Ishikawa (cell line): ENCODE measurements around the gene AACS.

Source experiments
- CEBPB ChIP-seq: IDR thresholded peaks from 2 replicates; pipeline ENCODE4 v1.6.1; 2012
- CREB1 ChIP-seq: IDR thresholded peaks from 2 replicates; pipeline ENCODE4 v1.6.1; 2012; ENCODE audit warnings: low read depth
- EGR1 ChIP-seq: IDR thresholded peaks from 2 replicates; pipeline ENCODE4 v1.6.1; 2012
- EP300 ChIP-seq: IDR thresholded peaks from 2 replicates; pipeline ENCODE4 v1.6.1; 2012; ENCODE audit warnings: borderline replicate concordance
- FOXM1 ChIP-seq: IDR thresholded peaks from 2 replicates; pipeline ENCODE4 v1.6.1; 2012; ENCODE audit warnings: low read depth, borderline replicate concordance
- NFIC ChIP-seq: IDR thresholded peaks from 2 replicates; pipeline ENCODE4 v1.6.1; 2012
- RAD21 ChIP-seq: IDR thresholded peaks from 2 replicates; pipeline ENCODE4 v1.6.1; 2012; ENCODE audit warnings: low read depth
- TAF1 ChIP-seq: IDR thresholded peaks from 2 replicates; pipeline ENCODE4 v1.6.1; 2012; ENCODE audit warnings: low read depth, mild to moderate bottlenecking
- TCF12 ChIP-seq: IDR thresholded peaks from 2 replicates; pipeline ENCODE4 v1.6.1; 2012; ENCODE audit warnings: low read depth
- TEAD4 ChIP-seq: IDR thresholded peaks from 2 replicates; pipeline ENCODE4 v1.6.1; 2012
- YY1 ChIP-seq: IDR thresholded peaks from 2 replicates; pipeline ENCODE4 v1.6.1; 2012; ENCODE audit warnings: low read depth
- ZBTB7A ChIP-seq: IDR thresholded peaks from 2 replicates; pipeline ENCODE4 v1.6.1; 2012; ENCODE audit warnings: low read depth
- TF ChIP-seq, protein P1 (sequence below): IDR thresholded peaks from 2 replicates; pipeline ENCODE4 v1.6.1; 2012; ENCODE audit warnings: low read depth, mild to moderate bottlenecking
- TF ChIP-seq, protein P2 (sequence below): IDR thresholded peaks from 2 replicates; pipeline ENCODE4 v1.6.1; 2012
- TF ChIP-seq, protein P3 (sequence below): IDR thresholded peaks from 2 replicates; pipeline ENCODE4 v1.6.1; 2012

Gene AACS

GRCh38 chr12:125057708-125058107 lies 7.5 kb upstream of the AACS start:
- TF ChIP-seq TAF1 (no peak), CEBPB (no peak), CREB1 (no peak), EP300 (no peak), RAD21 (no peak), ZBTB7A (no peak)
- TF ChIP-seq, protein P1, sequence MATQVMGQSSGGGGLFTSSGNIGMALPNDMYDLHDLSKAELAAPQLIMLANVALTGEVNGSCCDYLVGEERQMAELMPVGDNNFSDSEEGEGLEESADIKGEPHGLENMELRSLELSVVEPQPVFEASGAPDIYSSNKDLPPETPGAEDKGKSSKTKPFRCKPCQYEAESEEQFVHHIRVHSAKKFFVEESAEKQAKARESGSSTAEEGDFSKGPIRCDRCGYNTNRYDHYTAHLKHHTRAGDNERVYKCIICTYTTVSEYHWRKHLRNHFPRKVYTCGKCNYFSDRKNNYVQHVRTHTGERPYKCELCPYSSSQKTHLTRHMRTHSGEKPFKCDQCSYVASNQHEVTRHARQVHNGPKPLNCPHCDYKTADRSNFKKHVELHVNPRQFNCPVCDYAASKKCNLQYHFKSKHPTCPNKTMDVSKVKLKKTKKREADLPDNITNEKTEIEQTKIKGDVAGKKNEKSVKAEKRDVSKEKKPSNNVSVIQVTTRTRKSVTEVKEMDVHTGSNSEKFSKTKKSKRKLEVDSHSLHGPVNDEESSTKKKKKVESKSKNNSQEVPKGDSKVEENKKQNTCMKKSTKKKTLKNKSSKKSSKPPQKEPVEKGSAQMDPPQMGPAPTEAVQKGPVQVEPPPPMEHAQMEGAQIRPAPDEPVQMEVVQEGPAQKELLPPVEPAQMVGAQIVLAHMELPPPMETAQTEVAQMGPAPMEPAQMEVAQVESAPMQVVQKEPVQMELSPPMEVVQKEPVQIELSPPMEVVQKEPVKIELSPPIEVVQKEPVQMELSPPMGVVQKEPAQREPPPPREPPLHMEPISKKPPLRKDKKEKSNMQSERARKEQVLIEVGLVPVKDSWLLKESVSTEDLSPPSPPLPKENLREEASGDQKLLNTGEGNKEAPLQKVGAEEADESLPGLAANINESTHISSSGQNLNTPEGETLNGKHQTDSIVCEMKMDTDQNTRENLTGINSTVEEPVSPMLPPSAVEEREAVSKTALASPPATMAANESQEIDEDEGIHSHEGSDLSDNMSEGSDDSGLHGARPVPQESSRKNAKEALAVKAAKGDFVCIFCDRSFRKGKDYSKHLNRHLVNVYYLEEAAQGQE, result no peak
- TF ChIP-seq, protein P2, sequence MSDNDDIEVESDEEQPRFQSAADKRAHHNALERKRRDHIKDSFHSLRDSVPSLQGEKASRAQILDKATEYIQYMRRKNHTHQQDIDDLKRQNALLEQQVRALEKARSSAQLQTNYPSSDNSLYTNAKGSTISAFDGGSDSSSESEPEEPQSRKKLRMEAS, result no peak

GRCh38 chr12:125061229-125061628 lies 4.0 kb upstream of the AACS start:
- TF ChIP-seq TAF1 (no peak), TEAD4 (no peak), ZBTB7A (no peak), EP300 (no peak), EGR1 (no peak), YY1 (no peak)
- TF ChIP-seq, protein P1, result no peak

DNA sequence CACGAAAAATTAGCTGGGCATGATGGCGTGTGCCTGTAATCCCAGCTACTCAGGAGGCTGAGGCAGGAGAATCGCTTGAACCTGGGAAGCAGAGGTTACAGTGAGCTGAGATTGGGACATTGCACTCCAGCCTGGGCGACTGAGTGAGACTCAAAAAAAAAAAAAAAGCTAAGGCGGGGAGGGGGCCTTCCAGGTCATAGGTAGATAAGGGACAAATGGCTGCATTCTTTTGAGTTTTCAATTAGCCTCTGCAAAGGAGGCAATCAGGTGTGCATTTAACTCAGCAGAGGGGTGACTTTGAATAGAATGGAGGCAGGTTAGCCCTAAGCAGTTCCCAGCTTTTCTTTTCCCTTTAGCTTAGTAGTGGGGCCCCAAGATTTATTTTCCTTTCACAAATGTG lies 743 bp upstream of the AACS start:
- no peak for TF ChIP-seq EP300
- TF ChIP-seq, protein P3, sequence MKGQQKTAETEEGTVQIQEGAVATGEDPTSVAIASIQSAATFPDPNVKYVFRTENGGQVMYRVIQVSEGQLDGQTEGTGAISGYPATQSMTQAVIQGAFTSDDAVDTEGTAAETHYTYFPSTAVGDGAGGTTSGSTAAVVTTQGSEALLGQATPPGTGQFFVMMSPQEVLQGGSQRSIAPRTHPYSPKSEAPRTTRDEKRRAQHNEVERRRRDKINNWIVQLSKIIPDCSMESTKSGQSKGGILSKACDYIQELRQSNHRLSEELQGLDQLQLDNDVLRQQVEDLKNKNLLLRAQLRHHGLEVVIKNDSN, result no peak
- TF ChIP-seq FOXM1, result no peak

DNA sequence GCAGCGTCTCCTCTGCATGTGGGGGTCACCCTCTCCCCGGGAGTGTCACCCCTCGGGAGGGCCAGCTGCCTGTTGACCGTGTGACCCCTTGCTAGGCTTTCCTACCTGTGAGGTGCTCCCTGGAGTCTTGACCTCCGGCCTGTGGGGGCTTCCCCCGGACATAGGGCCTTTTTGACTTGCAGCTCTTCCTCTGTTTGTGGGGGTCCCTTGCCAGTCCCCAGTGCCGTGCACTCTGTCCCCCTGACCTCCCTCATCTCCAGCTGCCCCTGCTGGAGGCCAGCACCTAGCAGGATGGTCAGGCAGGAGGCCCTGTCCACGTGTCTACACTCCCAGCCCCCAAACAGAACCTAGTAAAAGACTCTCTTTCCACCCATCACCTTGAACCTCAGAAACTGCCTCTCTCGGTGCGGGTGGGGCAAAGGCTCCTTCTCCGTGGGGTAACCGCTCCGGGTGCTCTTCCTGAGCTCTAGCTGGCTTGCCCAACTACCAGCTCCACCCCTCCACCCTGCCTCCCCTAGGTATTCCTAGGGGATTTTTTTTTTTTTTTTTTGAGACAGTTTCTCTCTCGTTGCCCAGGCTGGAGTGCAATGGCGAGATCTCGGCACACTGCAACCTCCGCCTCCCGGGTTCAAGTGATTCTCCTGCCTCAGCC lies 810 bp downstream of the AACS start:
- TF ChIP-seq EGR1 (no peak), ZBTB7A (no peak), FOXM1 (no peak), CEBPB (no peak)

DNA sequence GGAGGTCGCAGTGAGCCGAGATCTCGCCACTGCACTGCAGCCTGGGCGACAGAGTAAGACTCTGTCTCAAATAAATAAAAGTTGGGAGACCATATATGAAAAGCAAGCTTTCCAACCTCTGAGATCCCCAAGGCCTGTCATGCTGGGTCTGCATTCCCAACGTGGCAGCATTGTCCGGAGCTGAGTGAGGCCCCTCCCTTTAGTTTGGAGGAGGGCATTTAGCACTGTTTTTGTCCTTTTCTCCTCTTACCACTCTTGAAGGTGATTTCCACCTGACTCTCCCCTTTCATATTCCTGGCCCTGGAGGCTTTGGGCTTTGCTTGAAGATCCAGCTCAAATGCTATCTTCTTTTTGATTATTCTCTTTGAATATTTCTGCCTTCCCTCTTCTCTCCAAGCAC lies 3.2 kb downstream of the AACS start:
- TF ChIP-seq, protein P1, result no peak
- TF ChIP-seq EP300 (no peak), CEBPB (no peak), RAD21 (no peak)

DNA sequence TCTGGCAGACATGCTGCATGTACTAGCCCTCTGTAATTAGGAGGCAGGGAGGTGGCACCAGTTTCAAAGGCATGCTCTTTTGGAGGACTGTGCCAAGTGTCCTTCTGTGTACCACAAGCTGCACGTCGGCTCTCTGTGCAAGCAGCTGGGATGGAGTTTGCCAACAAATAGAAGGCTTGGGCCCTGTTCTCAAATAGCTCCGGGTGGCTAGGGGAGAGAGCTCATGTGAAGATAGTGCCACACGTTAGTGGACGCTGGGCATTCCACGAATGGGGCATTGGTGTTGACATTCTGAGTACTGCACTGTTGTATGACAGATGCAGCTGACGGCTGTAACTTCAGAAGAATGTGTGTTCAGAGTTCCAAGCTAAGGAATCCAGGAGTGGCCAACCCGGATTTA lies 4.4 kb downstream of the AACS start:
- TF ChIP-seq NFIC (no peak), TCF12 (no peak), TAF1 (no peak), CEBPB (no peak), TEAD4 (no peak), EGR1 (no peak)
- TF ChIP-seq, protein P2, result no peak
- TF ChIP-seq, protein P1, result no peak
